Osteoblast (primary cell): ENCODE results near the gene PPARG. TPM values are rescaled to one million over a fixed set of nuclear protein-coding genes. Genes with fewer than 3 reads are reported as not detected.
A peak's percentile ranks its signal among the peaks of the same experiment; 100 is the strongest.

ENCODE experiments used
- DNase-seq: peaks from one replicate; pipeline ENCODE4 v3.0.0; 2011; ENCODE audit warnings: low spot score, mixed read lengths; ENCODE audit not compliant: insufficient read length; ENCODE audit errors: missing footprints
- H2AFZ ChIP-seq: 2 replicates; pipeline ENCODE4 v1.6.0; 2011; ENCODE audit warnings: mild to moderate bottlenecking, low read length
- H3K27ac ChIP-seq: 2 replicates; pipeline ENCODE4 v1.5.1; 2011; ENCODE audit warnings: mild to moderate bottlenecking, low read depth, low read length, moderate library complexity
- H3K27me3 ChIP-seq: 2 replicates; pipeline ENCODE4 v1.6.0; 2012; ENCODE audit warnings: mild to moderate bottlenecking, control low read depth, inconsistent platforms, low read length, moderate library complexity; ENCODE audit not compliant: insufficient read depth
- H3K36me3 ChIP-seq: 2 replicates; pipeline ENCODE4 v1.5.1; 2011; ENCODE audit warnings: mild to moderate bottlenecking, low read length, control low read depth, moderate library complexity; ENCODE audit not compliant: insufficient read depth
- H3K4me1 ChIP-seq: 2 replicates; pipeline ENCODE4 v1.5.1; 2011; ENCODE audit warnings: mild to moderate bottlenecking, low read length, control low read depth, moderate library complexity; ENCODE audit not compliant: insufficient read depth
- H3K4me2 ChIP-seq: 2 replicates; pipeline ENCODE4 v1.6.0; 2011; ENCODE audit warnings: mild to moderate bottlenecking, low read length; ENCODE audit not compliant: insufficient read depth
- H3K4me3 ChIP-seq: fragments of 200-600 bp; sonication (generic); 3 replicates; pipeline ENCODE4 v1.5.1; 2012; ENCODE audit warnings: mild to moderate bottlenecking, low read length, inconsistent platforms; ENCODE audit not compliant: insufficient read depth
- H3K79me2 ChIP-seq: 2 replicates; pipeline ENCODE4 v1.6.0; 2012; ENCODE audit warnings: mild to moderate bottlenecking, low read length, control low read depth, inconsistent platforms; ENCODE audit not compliant: insufficient read depth
- H3K9me3 ChIP-seq: 2 replicates; pipeline ENCODE4 v1.5.1; 2011; ENCODE audit warnings: low read depth, low read length, control low read depth
- H4K20me1 ChIP-seq: 2 replicates; pipeline ENCODE4 v1.6.0; 2012; ENCODE audit warnings: mild to moderate bottlenecking, low read length, control low read depth; ENCODE audit not compliant: insufficient read depth
- total RNA-seq: library from RNA; depleted of rRNA; stranded (reverse); fragments of >200 nt; gene quantifications from 2 replicates; pipeline ENCODE4 v1.2.3, GENCODE V29; 2012
- TF ChIP-seq, protein P1 (sequence below): IDR thresholded peaks from 2 replicates; pipeline ENCODE4 v1.5.1; 2011; ENCODE audit warnings: mild to moderate bottlenecking, low read depth, low read length, moderate library complexity; ENCODE audit errors: extremely low read depth

The PPARG gene
- total RNA-seq = 7.2 and 9.4 TPM in 2 replicates

DNA sequence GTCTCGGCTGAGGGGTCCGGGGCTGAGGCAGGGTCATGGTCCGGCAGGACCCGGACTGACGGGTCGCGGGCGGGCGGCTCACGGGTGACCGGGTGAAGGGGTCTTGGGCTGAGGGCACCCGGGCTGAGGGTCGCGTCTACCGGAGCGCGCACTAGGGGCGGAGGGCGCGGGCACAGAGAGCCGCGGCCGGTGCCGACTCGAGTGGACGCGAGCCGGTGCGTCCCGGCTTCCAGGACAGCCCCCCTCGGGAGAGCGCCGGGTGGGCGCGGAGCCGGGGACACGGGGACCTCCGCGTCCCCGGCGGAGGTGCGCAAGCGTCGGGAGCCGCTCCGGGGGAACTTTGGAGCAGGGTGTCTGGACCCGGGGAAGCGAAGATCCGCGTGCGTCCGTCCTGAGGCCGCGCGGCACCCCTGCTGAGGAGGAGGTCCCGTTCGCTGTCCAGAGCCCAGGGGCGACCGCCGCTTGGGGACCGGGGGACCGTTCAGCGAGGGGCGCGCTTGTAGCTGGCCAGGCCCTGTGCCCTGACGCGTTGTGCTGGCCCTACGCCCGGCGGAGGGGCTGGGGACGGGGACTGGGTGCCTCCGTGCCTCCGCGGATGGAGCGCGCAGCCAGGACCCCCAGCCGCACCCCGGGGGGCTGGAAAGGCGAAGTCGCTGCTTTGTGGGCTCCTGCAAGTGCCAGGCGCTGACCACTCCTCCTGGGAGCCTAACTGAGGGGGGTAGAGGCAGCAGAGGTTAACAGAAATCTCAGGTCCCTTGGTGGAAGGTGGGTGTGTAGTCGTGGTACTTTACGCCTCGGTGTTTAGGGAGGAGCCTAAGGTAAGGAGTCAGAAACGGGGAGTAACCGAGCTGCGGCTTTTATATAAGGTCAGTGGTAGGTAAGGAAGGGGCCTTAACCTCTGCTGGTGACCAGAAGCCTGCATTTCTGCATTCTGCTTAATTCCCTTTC lies at the start of gene PPARG:
PPARG (plus strand) TSS at position 889 of the 948 bp plus-strand sequence. CDS start 90,642 bp downstream, outside the sequence.
- Histone ChIP-seq H3K4me2 (peak within 1 kb of the TSS; percentile 77), H3K4me1 (no peaks in the 10 kb centered on the region), H3K27ac (no peak within 1 kb of the TSS), H3K9me3 (no peaks in the 10 kb centered on the region), H2AFZ (peak within 1 kb of the TSS; percentile 86), H3K79me2 (peaks cover 2% of the 10 kb centered on the region), H4K20me1 (no peaks in the 10 kb centered on the region), H3K27me3 (peaks cover 7% of the 10 kb centered on the region), H3K36me3 (no peaks in the 10 kb centered on the region), H3K4me3 (peak within 1 kb of the TSS; percentile 79)
- peak; percentile 77 for DNase-seq
- TF ChIP-seq, protein P1, sequence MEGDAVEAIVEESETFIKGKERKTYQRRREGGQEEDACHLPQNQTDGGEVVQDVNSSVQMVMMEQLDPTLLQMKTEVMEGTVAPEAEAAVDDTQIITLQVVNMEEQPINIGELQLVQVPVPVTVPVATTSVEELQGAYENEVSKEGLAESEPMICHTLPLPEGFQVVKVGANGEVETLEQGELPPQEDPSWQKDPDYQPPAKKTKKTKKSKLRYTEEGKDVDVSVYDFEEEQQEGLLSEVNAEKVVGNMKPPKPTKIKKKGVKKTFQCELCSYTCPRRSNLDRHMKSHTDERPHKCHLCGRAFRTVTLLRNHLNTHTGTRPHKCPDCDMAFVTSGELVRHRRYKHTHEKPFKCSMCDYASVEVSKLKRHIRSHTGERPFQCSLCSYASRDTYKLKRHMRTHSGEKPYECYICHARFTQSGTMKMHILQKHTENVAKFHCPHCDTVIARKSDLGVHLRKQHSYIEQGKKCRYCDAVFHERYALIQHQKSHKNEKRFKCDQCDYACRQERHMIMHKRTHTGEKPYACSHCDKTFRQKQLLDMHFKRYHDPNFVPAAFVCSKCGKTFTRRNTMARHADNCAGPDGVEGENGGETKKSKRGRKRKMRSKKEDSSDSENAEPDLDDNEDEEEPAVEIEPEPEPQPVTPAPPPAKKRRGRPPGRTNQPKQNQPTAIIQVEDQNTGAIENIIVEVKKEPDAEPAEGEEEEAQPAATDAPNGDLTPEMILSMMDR = no peak

DNA sequence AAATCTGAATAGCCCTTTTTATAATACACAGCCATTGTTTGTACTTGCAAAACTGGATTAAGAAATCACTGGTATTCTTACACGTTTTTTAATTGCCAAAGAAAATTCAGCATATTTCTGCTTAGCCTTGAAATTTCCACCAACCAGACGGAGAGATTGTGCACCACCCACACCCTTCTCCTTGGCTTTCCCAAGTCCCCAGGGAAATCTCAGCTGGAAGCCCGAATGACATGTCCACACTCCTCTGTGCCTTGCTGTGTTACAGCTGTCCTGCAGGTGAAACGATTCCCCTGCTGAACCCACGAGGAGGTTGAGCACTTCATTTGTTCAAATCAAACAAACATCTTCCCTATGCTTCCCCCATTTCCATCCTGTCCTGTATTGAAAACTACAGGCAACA lies 49.6 kb upstream of the PPARG start:
- peaks cover 26% of the 10 kb centered on the region for H3K27me3 ChIP-seq
- DNase-seq = peak; percentile 52
- H3K79me2 ChIP-seq = no peaks in the 10 kb centered on the region
- H3K27ac ChIP-seq = no peak overlapping the region
- H3K9me3 ChIP-seq = no peaks in the 10 kb centered on the region
- H2AFZ ChIP-seq = no peak overlapping the region
- H3K4me1 ChIP-seq = peaks cover 14% of the 10 kb centered on the region
- no peaks in the 10 kb centered on the region for H4K20me1 ChIP-seq
- TF ChIP-seq, protein P1 = no peak
- no peaks in the 10 kb centered on the region for H3K36me3 ChIP-seq
- H3K4me2 ChIP-seq = no peak overlapping the region
- no peak overlapping the region for H3K4me3 ChIP-seq

DNA sequence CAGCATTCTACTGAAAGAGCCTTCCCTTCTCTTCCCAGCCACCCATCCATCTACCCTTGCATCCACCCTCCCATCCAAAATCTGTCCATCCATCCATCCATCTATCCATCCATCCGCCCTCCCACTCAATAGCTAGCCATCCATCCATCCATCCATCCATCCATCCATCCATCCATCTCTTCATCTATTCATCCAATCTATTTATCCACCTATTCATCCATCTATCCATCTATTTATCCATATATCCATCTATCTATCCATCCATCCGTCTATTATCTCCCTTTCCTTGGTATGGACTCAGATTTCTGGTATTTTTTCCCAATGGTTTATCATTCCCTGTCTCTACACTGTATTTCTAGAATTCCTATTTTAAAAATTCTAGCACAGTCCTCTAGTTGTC lies 46.1 kb upstream of the PPARG start:
- H3K4me1 ChIP-seq = peaks cover 7% of the 10 kb centered on the region
- no peak overlapping the region for H3K4me3 ChIP-seq
- no peaks in the 10 kb centered on the region for H3K79me2 ChIP-seq
- no peak for DNase-seq
- no peak overlapping the region for H3K4me2 ChIP-seq
- H3K36me3 ChIP-seq = no peaks in the 10 kb centered on the region
- H3K27ac ChIP-seq = no peak overlapping the region
- TF ChIP-seq, protein P1 = no peak
- H3K27me3 ChIP-seq = peaks cover 46% of the 10 kb centered on the region
- H4K20me1 ChIP-seq = no peaks in the 10 kb centered on the region
- no peak overlapping the region for H2AFZ ChIP-seq
- no peaks in the 10 kb centered on the region for H3K9me3 ChIP-seq

DNA sequence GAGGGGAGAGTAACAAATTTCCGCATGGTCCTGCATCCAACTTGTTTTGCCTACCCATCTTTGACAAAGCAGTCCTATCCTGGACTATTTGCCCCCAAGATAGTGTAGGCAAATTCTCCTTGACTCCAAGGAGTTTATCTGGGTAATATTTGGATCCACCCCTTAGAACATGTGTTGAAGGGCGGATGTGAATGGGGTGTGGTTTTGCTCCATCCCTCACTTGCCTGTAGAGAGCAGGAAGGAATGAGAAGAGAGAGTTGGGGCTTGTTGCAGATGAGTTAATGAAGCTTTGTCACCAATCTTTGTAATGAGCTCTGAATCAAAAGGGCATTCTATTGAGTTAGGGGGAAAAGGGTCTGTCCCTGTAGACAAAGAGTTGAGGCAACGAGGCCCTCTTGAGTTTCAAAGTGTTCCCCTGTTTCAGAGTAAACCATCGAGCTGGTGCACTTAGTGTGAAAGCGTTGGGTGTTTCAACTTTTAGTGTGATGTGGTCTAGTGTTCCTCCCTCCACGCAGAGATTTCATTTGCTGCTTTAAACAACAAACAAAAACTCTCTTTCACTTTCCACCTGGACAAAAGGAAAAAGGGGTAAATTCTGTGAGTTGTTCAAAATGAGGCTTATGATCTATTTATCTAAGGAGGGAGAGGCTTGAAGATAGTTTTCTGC lies 42.2 kb upstream of the PPARG start:
- Histone ChIP-seq H3K4me3 (no peak overlapping the region), H4K20me1 (no peaks in the 10 kb centered on the region), H3K36me3 (no peaks in the 10 kb centered on the region), H3K79me2 (no peaks in the 10 kb centered on the region), H3K4me2 (no peak overlapping the region), H3K27me3 (peaks cover 46% of the 10 kb centered on the region), H3K9me3 (peaks cover 6% of the 10 kb centered on the region), H2AFZ (no peak overlapping the region), H3K27ac (no peak overlapping the region), H3K4me1 (no peaks in the 10 kb centered on the region)
- TF ChIP-seq, protein P1 = no peak
- no peak for DNase-seq
